SJSA1 (cell line): ENCODE data around the gene DCTN1. TPM values are rescaled to one million over a fixed set of nuclear protein-coding genes. Genes with fewer than 3 reads are reported as not detected.
A peak's percentile ranks its signal among the peaks of the same experiment; 100 is the strongest.

Experiments used
- DNase-seq, 2 experiments: peaks; one replicate each; pipeline ENCODE4 v3.0.0-alpha.2; 2015 to 2020; ENCODE audit warnings: low spot score in 2 of 2, low read depth in 1 of 2
- H3K27ac ChIP-seq: fragments of 250-450 bp; sonication (Bioruptor Pico); 2 replicates; pipeline ENCODE4 v1.5.1; 2020; ENCODE audit warnings: mild to moderate bottlenecking, moderate library complexity
- H3K27me3 ChIP-seq: fragments of 250-450 bp; sonication (Bioruptor Pico); replicated peaks from 2 replicates; pipeline ENCODE4 v1.5.1; 2020; ENCODE audit warnings: mild to moderate bottlenecking, moderate library complexity
- H3K36me3 ChIP-seq: fragments of 250-450 bp; sonication (Bioruptor Pico); 2 replicates; pipeline ENCODE4 v1.5.1; 2020; ENCODE audit warnings: mild to moderate bottlenecking
- H3K4me1 ChIP-seq: fragments of 250-450 bp; sonication (Bioruptor Pico); replicated peaks from 2 replicates; pipeline ENCODE4 v1.6.1; 2021; ENCODE audit warnings: mild to moderate bottlenecking
- H3K4me3 ChIP-seq: fragments of 250-450 bp; sonication (Bioruptor Pico); 2 replicates; pipeline ENCODE4 v1.5.1; 2020; ENCODE audit warnings: mild to moderate bottlenecking
- H3K9me3 ChIP-seq: fragments of 250-450 bp; sonication (Bioruptor Pico); replicated peaks from 2 replicates; pipeline ENCODE4 v1.5.1; 2020; ENCODE audit warnings: mild to moderate bottlenecking
- total RNA-seq: library from RNA; depleted of rRNA; stranded (reverse); fragments of >200 nt; shearing (Covaris generic); gene quantifications from 2 replicates; pipeline ENCODE4 v1.2.3, GENCODE V29; 2014

Gene DCTN1
- total RNA-seq, 1 experiment from 2014 or later, result 136 TPM

DNA sequence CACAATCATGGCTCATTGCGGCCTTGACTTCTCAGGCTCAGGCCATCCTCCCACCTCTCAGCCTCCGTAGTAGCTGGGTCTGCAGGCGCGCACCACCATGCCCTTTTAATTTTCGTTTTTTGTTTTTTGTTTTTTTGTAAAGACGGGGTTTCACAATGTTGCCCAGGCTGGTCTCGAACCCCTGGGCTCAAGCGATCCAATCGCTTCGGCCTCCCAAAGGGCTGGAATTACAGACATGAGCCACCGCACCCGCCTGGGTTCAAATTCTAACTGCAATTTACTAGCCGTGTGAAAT is 12.3 kb upstream of the DCTN1 start:
- no peaks in the 10 kb centered on the region for H3K9me3 ChIP-seq
- H3K27ac ChIP-seq, result no peak overlapping the region
- H3K4me3 ChIP-seq, result no peak overlapping the region; the same call in 1 of the 2 replicates
- peaks cover 26% of the 10 kb centered on the region for H3K4me1 ChIP-seq
- no peak for DNase-seq
- H3K36me3 ChIP-seq, result no peaks in the 10 kb centered on the region
- no peaks in the 10 kb centered on the region for H3K27me3 ChIP-seq

DNA sequence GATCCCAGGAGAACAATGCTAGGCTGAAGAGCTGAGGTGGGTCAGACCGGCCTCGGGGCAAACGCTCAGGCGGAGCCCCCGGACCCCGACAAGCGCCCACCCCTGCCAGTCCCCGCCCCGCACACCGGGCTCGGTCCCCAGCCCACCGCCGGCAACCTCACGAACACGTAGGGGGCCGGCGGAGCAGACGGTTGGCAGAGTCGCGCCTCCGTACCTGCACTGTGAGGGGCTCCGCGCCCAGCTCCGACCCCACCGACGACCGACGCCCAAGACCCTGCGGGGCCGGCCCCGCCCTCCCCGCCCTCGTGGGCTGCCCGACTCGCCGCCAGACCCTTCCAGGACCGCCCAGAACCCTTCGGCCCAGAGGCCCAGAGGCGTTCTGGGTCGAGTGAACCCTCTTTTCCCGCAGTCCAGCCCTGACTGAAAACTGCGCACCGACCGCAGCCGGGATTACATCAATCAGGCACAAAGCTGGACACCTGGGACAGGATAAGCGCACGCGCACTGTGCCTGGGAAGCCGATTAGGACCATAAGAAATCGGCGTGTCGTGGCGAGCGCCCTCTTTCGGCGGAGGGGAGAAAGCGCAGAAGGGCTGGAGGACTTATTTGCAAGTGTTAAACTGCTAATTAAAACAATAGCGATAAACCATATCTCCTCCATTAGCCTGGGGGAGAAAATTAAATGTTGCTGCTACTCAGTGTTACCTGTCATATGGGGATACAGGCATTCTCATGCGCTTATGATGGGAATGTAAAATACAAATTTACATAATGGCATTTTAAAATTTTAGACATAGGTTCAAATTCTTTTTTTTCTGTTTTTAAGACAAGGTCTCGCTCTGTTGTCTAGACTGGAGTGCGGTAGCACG is 11.7 kb upstream of the DCTN1 start:
- Histone ChIP-seq H3K4me3 (peak overlapping the region; percentile 56), H3K36me3 (0 out of 2 replicates have a peak, but pooled peaks cover 2% of the 10 kb centered on the region), H3K27ac (peak overlapping the region; percentile 97), H3K4me1 (peaks cover 32% of the 10 kb centered on the region), H3K27me3 (no peaks in the 10 kb centered on the region), H3K9me3 (no peaks in the 10 kb centered on the region)
- peak; percentile 88 to 94 for DNase-seq

DNA sequence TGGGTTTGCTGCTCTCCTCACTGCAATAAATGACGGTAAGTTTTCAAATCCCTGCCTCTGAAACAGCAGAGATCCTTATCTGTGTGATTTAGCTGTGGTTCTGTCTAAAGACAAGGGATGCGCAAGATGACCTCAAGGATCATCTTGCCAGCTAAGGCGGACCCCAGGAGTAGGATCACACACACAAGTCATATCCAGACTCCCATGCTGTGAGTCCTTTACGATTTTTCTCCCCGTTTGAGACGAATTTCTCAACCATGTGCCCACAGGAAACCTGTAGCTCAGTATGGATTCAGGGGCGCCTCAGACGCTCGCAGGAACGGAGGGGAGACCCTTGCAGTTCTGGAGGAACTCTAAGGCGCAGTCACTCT is 11.1 kb upstream of the DCTN1 start:
- peaks cover 32% of the 10 kb centered on the region for H3K4me1 ChIP-seq
- H3K27ac ChIP-seq, result no peak overlapping the region; the same call in 1 of the 2 replicates
- H3K9me3 ChIP-seq, result no peaks in the 10 kb centered on the region
- H3K4me3 ChIP-seq, result peak overlapping the region; percentile 56
- H3K36me3 ChIP-seq, result peaks cover 8% of the 10 kb centered on the region; the same call in 1 of the 2 replicates
- DNase-seq, result peak in 1 of 2 experiments; percentile 46
- no peaks in the 10 kb centered on the region for H3K27me3 ChIP-seq

DNA sequence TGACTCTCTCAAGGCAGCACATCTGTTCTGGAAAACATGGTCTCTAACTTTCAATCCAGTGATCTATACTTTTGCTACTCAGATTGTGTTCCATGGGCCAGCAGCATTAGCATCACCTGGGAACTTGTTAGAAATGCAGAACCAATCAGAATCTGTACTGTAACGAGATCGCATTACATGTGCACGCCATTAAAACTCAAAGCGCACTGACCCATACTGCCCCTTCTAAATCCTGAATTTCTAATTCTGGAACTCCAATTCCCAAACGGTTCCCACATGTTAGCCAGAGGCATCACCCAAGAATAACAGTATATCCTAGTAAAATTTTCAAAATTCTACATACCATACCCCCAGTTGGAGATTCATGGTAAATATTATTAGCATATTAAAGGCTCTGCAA is 10.5 kb upstream of the DCTN1 start:
- Histone ChIP-seq H3K36me3 (peaks cover 14% of the 10 kb centered on the region; the same call in 1 of the 2 replicates), H3K9me3 (no peaks in the 10 kb centered on the region), H3K27me3 (no peaks in the 10 kb centered on the region), H3K4me3 (peak overlapping the region; percentile 56), H3K4me1 (peaks cover 32% of the 10 kb centered on the region), H3K27ac (no peak overlapping the region)
- DNase-seq, result no peak

DNA sequence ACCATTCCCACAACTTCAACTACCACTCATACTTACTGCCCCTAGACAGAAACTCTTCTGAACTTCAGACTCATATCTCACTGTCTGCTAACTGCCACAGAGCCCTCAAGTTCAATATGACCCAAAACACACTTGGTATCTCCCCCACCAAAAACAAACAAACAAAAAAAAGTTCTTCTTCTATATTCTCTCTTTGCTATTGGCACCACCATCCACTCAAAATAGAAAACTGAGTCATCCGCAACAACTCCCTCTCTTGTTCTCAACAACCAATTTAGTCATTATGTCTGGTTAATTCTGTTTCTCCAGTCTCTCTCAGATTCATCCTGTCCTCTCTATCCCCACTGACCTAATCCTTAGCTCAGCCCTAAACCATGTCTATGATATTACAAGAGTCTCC is 7.2 kb upstream of the DCTN1 start:
- DNase-seq, result peak in 1 of 2 experiments; percentile 56

DNA sequence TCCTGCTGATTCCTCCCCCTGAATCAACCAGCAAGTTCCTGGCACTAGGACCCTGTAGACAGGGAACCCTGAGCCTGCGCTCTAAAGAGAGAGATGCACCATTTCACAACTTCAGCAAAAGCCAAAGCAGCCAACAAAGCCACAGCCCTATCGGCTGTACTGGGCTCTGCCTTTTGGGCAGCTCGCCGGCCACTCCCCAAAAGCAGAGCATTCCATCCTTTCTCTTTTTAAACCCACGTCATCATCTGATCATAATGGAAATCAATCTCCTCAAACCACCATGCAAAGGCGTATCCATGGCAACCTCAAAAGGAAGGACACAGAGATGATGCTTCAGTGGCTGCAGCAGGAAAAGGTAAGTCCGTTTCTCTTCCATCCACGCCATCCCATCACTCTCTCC is 5.3 kb upstream of the DCTN1 start:
- Histone ChIP-seq H3K27ac (no peak overlapping the region), H3K4me3 (no peak overlapping the region), H3K36me3 (peaks cover 35% of the 10 kb centered on the region), H3K9me3 (no peaks in the 10 kb centered on the region), H3K27me3 (no peaks in the 10 kb centered on the region), H3K4me1 (peaks cover 23% of the 10 kb centered on the region)
- no peak for DNase-seq

More for the DNA sequence above, 7.2 kb upstream of the DCTN1 start:
- Histone ChIP-seq H3K27ac (peak overlapping the region; percentile 5; the same call in 1 of the 2 replicates), H3K27me3 (no peaks in the 10 kb centered on the region), H3K36me3 (peaks cover 35% of the 10 kb centered on the region), H3K9me3 (no peaks in the 10 kb centered on the region), H3K4me1 (peaks cover 32% of the 10 kb centered on the region), H3K4me3 (no peak overlapping the region)

DNA sequence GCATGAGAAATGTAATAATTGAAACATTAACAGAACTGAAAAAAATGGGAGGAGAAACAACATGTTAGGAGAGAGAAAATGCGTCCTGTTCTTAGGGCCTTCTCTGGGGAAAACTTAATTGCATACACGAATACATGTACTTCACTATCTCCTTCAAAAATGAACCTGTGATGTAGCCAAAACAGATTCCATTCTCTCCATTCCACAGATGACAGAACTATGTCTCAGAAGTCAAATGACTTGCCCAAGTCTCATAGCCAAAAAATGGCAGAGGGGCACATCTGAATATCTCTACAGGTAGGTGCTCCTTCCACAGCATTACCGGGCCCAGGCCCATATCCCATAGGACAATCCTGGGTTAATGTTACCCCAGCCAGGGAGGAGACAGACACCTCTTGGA is 3.9 kb upstream of the DCTN1 start:
- Histone ChIP-seq H3K4me1 (peaks cover 21% of the 10 kb centered on the region), H3K36me3 (peaks cover 42% of the 10 kb centered on the region), H3K27ac (no peak overlapping the region), H3K9me3 (no peaks in the 10 kb centered on the region), H3K27me3 (no peaks in the 10 kb centered on the region), H3K4me3 (no peak overlapping the region)
- DNase-seq, result no peak

DNA sequence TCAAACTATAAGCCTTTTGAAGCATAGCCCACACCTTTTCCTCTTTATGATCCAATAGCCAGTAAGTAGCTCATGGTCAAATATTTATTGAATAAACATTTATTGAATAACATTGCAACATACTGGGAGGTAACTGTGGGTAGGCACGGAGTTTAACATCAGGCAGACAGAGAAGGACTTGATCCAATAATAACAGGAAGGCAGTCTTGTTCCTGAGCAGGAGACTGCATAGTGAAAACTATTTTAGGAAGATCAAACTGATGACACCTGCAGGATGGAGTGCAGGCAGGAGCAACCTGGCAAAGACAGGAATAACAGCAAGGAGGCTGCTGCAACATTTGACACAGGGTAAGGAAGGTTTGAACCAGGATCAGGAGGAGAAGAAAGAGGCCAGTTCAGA is 3.1 kb upstream of the DCTN1 start:
- peaks cover 42% of the 10 kb centered on the region for H3K36me3 ChIP-seq
- H3K4me3 ChIP-seq, result no peak overlapping the region
- H3K4me1 ChIP-seq, result peaks cover 21% of the 10 kb centered on the region
- no peaks in the 10 kb centered on the region for H3K9me3 ChIP-seq
- no peak for DNase-seq
- H3K27me3 ChIP-seq, result no peaks in the 10 kb centered on the region
- no peak overlapping the region for H3K27ac ChIP-seq

DNA sequence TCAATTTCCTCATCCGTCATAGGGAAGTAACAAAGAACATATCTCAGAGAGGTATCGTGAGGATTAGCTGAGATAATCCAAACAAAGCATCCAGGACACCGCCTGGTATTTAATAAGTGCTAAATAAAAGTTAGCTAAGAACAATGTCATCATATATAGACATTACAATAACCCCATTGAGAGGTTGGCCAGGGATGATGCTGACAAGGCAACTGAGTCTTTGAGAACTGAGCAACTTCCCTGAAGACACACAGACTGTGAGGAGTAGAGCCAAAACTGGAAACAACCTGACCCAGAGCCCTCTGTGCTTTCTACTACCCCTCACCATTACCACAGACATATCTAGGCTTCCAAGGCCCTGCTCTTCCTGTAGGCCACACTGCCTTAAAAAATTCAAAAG is 1.6 kb upstream of the DCTN1 start:
- H3K27ac ChIP-seq, result no peak overlapping the region
- peaks cover 53% of the 10 kb centered on the region for H3K36me3 ChIP-seq
- H3K4me3 ChIP-seq, result no peak overlapping the region
- no peaks in the 10 kb centered on the region for H3K27me3 ChIP-seq
- H3K9me3 ChIP-seq, result no peaks in the 10 kb centered on the region
- no peak for DNase-seq
- H3K4me1 ChIP-seq, result peaks cover 7% of the 10 kb centered on the region

DNA sequence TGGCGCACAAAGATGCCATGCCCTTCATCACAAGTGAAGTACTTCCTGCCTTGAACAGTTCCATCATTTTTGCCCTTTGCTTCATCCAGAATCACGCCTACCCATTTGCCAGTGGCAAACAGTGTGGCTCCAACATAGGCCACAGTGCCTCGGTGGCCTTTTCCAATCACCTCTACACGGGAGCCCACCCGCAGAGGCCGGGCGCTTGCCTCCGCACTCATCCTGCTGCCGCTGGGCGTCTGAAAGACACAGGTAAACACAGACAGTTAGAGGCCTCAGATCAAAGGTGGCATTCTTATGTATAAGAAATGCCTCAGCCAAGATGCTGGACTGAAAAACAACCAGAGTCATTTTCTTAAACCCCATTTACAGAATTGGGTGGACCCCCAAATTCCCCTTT is 2.1 kb downstream of the DCTN1 start:
- Histone ChIP-seq H3K36me3 (peaks cover 40% of the 10 kb centered on the region), H3K9me3 (no peaks in the 10 kb centered on the region), H3K27me3 (no peaks in the 10 kb centered on the region), H3K4me1 (peaks cover 7% of the 10 kb centered on the region), H3K4me3 (no peak overlapping the region), H3K27ac (no peak overlapping the region)
- DNase-seq, result no peak

DNA sequence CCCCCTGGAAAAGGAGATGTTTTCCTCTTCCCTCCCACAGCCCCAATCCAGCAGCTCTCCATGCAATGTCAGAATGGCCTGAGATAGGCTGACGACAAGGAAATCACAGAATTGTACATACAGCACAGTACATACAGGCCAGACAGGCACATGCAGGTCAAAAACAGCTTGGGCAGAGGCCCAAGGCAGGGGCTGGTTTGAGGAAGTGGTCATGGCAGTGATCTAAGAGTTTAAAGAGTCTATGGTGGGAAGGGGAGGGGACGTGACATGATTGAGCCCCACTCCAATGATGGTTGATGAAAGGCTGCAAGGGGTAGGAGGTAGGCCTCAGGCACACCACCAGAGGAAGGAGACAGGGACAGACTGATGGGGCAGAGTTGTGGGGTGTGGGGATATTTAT is 4.3 kb downstream of the DCTN1 start:
- Histone ChIP-seq H3K4me3 (no peak overlapping the region), H3K36me3 (peaks cover 49% of the 10 kb centered on the region), H3K27me3 (no peaks in the 10 kb centered on the region), H3K9me3 (no peaks in the 10 kb centered on the region), H3K4me1 (peaks cover 7% of the 10 kb centered on the region), H3K27ac (no peak overlapping the region)
- DNase-seq, result no peak

DNA sequence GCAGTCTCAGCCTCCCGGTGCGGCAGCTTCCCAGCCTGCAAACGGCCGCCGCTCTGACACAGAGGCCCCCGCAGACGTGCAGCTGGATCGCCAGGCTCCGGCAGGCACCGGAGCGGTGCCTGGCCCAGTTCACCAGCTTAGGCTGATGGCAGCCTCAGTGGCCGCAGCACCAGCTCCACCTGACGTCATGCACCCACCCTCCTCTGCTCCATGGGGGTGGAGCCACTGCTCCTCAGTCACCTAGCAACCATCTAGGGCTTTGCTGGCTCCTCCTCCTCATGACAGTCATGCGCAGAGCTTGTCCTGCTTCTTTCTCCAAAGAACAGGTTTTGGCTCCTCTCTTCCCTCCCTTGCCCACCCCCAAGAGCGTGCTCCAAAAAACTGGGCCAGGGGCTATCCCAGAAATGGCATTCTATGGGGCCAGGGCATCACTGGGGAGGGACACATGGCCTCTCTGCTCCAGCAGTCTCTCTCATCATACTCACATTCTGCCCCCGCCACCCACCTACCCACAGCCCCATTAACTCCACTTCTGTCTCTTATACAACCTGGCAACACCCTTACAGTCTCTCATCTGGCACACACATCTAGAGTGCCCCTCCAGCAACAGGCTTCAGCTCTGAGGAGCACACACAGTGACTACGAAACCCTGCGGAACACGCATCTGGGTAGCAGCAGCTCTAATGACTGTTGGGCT is 5.5 kb downstream of the DCTN1 start:
- Histone ChIP-seq H3K4me1 (no peaks in the 10 kb centered on the region), H3K27me3 (no peaks in the 10 kb centered on the region), H3K9me3 (no peaks in the 10 kb centered on the region), H3K36me3 (peaks cover 57% of the 10 kb centered on the region), H3K4me3 (no peak overlapping the region), H3K27ac (no peak overlapping the region)
- no peak for DNase-seq

DNA sequence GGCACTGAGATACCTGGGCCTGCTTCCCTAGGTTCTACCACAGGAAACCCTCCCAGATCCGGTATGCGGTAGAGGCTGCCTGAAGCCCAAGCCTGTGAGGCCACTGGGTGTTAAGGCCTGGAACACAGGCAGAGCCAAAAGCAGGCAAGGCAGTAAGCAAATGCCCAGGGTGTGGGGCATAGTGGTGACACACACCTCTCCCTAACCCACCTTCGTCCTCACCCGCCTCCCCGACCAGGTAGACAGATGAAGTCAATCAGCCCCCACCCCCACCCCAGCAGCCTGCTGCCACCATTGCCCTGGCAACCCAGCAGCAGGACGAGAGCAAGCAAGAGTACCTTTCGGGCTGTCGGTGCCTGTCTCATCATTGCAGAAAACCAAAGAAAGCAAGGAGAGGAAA is 6.1 kb downstream of the DCTN1 start:
- no peak for DNase-seq
- H3K4me3 ChIP-seq, result no peak overlapping the region
- H3K27me3 ChIP-seq, result no peaks in the 10 kb centered on the region
- no peaks in the 10 kb centered on the region for H3K4me1 ChIP-seq
- H3K36me3 ChIP-seq, result peaks cover 60% of the 10 kb centered on the region
- no peaks in the 10 kb centered on the region for H3K9me3 ChIP-seq
- H3K27ac ChIP-seq, result no peak overlapping the region

DNA sequence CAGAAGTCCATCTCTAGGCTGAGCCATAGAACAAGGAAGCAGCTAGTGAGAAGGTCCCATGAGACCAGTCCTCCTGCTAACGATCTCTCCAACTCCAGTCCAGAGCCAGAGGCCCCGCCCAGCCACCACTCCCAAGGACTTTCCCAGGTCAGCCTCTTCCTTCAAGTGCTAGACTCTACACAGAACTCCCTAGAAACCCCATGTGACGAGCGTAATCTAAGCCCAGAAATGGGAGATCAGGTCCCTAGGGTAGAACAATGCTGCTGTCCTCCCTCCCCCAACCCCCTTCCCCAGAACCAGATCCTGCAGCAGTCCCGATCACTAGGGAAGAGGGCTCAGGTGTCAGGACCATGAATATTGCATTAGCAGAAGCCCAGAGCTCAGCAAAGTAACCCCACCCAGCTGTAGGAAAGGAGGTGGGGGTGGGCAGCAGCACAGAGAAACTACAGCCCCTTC is 6.9 kb downstream of the DCTN1 start:
- peaks cover 67% of the 10 kb centered on the region for H3K36me3 ChIP-seq

More for the DNA sequence above, 6.9 kb downstream of the DCTN1 start:
- DNase-seq, result no peak
- Histone ChIP-seq H3K4me3 (no peak overlapping the region), H3K4me1 (no peaks in the 10 kb centered on the region), H3K27ac (no peak overlapping the region), H3K27me3 (no peaks in the 10 kb centered on the region), H3K9me3 (no peaks in the 10 kb centered on the region)
